NCI-H460 (cell line): ENCODE results near the gene USE1. TPM values are rescaled to one million over a fixed set of nuclear protein-coding genes. Genes with fewer than 3 reads are reported as not detected.

Experiments
- DNase-seq: peaks from one replicate; pipeline ENCODE4 v3.0.0-alpha.2; 2016; ENCODE audit warnings: low read depth; ENCODE audit errors: extremely low read depth
- total RNA-seq: library from RNA; depleted of rRNA; stranded (reverse); fragments of >200 nt; shearing (Covaris generic); gene quantifications from 2 replicates; pipeline ENCODE4 v1.2.3, GENCODE V29; 2014

The USE1 gene
- total RNA-seq, 1 experiment from 2014 or later, result 28.9 TPM

DNA sequence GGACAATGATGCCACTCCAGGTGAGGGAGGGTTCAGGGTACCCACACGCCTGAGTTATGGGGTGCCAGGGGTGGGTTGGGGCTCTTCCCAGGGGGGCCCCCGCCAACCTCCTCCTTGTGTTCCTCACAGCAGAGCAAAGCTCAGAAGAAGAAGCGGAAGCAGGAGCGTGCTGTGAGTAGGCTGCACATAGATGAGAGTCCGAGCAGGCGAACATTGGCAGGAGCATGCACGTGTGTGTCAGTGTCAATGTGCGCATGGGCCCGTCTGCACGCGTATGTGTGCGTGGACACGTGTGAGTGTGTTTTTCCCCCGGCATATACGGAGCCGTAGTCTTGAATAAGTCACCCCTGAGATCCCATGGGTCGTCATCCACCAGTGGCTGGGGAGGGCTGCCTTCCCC, 12.4 kb upstream of the USE1 start:
- no peak for DNase-seq

DNA sequence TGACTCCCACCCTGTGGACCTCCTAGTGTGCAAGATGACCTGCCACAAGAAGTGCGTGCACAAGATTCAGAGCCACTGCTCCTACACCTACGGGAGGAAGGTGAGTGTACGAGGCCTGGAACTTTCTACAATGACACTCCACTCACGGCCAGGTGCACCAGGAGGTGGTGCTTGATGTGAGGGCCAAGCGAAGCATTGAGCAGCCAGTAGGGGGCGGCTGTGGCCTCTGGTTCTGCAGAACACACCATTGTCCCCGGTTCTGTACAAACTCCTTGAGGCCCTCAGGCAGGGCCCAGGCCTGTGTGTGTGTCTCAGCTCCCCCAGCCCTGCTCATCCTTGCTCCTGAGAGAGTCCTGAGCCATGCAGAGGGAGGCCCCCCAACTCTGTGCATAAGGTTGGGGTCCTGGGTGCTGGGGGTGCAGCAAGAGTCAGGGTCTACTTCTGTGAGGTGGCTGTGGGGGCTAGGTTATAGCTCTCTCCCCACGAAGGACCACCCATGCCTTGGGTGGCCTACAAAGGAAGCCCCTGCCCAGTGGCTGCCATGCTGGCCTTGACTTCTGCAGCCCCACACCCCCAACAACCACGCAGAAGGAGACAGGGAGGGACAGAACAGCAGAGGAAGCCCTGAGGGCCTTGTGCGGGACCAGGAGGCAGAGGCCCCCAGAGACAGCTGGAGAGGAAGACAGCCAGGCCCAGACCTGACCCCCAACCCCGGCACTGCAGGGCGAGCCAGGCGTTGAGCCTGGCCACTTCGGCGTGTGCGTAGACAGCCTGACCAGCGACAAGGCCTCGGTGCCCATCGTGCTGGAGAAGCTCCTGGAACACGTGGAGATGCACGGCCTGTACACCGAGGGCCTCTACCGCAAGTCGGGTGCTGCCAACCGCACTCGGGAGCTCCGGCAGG, 9.7 kb upstream of the USE1 start:
- no peak for DNase-seq

DNA sequence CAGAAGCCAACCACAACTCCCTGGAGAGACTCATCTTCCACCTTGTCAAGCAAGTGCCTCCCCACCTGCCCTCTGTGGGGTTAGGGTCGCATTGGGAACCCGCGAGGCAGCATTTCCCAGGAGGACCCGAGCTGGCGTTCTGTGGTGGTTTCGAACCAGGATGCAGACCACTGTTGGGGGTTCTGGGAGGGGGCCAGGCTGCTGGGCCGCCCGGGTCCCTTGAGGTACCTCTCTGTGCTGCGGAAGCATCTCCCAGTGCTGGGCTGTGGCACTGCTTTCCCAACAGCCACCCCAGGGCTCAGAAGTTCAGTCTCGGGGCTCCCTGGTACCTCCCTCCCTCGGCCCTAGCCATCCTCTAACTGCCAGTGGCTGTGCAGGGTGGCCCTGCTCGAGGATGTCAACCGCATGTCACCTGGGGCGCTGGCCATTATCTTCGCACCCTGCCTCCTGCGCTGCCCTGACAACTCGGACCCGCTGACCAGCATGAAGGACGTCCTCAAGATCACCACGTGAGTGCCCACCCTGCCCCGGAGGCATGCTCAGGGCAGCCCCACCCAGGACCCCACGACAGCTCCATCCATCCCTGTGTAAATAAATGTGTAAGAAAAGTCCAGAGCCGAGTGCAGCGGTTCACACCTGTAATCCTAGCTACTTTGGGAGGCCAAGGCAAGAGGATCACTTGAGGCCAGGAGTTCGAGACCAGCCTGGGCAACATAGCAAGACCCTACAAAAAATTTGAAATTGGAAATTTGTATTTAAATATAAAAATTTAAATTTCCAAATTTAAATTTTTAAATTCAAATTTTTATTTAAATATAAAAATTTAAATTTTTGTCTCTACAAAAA, 8.2 kb upstream of the USE1 start:
- no peak for DNase-seq

DNA sequence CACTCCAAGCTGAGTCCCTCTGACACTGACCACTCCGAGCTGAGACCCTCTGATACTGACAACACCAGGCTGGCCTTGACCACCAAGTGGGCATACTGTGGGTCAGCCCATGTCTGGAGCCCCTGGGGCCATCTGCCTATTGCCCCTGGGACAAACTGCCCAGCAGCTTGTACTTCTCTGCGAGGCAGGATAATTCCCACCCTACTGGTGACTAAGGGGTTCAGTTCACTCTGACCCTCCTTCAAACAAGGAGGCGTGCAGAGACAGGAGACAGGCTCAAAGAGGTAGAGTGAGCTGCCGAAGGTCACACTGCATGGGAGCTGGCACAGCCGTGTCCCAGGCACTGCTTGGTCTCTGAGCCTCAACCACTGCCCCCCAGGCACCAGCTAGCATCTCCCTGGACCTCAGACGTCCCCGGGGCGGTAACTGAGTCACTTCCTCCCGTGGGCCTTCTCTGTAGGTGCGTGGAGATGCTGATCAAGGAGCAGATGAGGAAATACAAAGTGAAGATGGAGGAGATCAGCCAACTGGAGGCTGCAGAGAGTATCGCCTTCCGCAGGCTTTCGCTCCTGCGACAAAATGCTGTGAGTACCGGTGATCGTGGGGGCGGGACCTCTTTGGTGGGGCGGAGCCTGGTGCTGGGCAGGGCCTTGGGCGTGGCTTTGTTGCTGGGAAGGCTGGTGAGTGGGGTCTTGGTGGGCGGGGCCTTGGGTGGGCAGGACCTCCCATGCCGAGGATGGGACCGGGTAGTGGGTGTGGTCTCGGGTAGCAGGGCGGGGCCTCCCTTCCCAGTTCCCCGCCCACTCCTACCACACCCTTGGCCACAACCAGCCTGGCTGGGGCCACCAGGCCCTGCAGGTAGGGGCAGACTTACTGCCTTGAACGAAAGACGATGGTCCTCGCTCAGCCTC, 5.8 kb upstream of the USE1 start:
- DNase-seq, result no peak

DNA sequence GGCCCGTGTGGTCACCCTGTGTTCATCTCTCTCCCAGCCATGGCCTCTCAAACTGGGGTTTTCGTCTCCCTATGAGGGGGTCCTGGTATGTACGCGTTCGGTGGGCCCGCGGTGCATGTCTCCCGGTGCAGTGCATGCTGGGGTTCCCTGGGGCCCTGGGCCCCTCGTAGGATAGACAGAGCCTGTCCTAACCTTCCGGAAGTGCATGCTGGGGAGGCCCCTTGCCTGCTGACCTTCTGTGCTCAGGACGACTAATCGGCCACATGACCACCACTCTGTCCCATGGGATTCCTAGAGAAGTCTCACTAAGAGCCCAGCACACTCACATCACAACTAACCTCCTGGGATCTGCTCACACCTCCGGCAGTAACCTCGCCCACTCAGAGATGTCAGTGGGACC, 4.9 kb upstream of the USE1 start:
- no peak for DNase-seq

DNA sequence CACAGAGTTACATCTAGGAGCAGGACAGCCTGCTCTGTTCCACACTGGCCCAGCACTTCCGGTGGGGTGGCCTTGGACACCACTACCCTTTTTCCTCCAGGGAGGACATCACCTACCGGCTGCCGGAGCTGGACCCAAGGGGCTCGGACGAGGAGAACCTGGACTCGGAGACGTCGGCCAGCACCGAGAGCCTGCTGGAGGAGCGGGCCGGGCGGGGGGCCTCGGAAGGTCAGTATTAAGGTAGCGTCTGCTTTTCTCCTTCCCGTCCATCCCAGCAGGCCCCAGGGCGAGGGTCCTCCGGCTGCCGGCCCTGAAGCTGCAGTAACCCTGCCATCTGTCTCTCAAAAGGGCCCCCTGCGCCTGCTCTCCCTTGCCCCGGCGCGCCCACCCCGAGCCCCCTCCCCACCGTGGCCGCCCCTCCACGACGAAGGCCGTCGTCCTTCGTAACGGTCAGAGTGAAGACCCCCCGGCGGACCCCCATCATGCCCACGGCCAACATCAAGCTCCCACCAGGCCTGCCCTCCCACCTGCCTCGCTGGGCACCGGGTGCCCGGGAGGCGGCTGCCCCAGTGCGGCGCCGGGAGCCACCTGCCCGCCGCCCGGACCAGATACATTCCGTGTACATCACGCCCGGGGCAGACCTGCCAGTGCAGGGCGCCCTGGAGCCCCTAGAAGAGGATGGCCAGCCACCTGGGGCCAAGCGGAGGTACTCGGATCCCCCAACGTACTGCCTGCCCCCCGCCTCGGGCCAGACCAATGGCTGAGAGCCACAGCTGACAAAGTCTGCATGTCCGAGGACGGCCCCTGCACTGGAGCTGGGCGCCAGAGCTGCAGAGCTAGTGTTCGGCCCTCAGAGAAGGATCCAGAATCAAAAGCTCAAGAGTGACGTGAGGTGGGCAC, 3.4 kb upstream of the USE1 start:
- DNase-seq, result no peak

DNA sequence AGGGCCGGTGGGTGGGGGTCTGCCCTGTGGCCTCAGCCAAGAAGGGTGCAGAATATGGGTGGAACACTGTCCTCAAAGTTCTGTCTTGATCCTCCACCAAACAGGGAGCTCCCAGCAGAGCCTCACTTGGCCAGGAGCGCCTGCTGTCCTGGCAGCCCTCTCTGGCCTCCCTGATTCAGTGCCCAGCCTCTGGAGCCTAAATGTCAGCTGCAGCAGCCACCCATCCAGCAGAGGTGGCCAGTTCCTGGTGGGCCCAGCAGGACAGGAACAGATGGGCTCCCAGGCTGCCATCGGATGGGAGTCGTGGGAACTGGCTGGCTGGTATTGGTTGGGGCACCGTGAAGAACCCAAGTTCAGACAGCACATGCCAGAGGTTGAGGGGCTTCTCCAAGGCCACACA, 1.8 kb upstream of the USE1 start:
- DNase-seq, result no peak

DNA sequence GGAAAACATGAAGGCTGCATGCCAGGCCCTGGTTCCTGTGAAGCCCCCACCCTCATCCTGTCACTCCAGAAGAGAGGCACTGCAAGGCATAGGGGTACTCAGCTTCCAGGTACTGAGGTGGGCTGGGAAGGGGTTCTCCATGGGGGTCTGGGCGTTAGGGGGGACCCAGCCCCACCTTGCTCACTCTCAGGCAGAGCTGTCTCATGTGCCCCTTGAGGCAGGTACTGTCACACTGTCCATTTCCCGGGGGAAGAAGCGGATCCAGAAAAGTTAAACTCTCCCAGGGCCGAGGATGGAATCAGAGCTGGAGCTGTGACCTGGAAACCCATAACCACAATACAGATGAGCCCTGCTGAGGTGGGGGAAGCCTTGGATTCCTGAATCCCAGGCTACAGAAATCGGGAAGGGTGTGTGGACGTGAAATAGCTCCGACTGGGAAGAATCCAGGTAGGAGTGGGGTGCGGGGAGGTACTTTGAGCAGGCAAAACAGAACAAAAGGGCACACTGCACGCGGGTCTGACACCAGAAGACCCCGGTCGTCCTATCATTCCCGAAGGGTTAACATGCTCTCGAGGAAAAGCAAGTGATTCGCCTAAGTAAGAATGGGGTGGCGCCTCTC, 540 bp upstream of the USE1 start:
- DNase-seq, result no peak

DNA sequence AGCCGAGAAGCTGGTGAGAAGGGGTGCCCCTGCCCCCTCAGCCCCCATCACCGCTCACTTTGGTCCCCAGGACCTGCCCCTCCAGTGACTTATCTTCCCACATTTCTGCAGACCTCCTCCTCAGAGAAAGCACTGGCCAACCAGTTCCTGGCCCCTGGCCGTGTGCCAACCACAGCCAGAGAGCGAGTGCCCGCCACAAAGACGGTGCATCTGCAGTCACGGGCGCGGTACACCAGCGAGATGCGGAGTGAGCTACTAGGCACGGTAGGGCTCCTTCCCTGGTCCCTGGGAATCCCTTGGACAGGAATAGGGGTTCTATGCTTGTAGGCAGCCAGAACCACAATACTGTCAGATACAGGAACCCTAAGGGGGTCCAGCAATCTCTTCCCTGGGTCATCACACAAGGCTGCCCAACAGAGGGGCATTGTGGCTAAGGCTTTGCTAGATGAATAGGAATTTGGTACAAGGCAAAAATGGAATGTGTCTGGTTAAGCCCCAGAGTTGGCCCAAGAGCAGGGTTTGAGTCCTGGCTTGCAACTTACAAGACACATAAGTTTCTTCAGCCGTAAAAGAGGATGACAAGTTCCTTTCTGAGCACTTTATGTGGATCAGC, 1.0 kb downstream of the USE1 start:
- DNase-seq, result no peak

DNA sequence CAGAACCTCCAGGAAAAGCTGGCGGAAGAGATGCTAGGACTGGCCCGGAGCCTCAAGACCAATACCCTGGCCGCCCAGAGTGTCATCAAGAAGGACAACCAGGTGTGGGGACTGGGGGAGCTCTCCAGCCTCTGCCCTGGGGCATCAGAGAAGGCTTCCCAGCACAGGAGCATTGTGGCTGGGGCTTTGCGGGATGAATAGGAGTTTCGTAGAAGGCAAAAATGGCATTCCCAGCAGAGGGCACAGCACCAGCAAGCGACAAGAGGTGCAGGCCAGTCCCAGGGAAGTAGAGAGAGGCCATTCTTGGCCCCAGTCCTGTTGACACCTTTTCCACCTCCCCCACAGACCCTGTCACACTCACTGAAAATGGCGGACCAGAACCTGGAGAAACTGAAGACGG, 4.1 kb downstream of the USE1 start:
- DNase-seq, result no peak

DNA sequence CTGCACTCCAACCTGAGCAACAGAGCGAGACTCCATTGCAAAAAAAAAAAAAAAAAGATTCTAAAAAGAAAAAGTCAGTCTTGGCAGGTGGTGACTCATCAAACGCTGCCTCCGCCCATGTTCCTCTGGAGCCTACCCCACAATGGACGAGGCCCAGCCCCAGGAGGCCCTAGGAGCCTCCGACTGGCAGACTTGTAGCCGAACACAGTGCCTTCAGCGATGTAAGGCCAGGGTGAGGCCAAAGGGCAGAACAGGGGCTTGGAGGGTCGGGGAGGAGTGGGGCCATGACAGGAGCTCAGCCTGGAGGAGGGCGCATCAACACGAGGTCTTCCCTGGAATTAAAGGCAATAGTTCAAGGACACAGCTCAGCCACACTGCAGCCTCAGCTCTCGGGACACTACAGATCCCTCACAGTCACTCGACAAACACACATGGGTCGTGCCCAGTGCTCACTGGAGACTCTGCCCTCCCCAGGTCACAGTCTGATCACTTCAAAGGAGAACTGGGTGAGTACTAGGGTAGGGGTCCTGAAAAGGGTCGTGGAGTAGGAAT, 5.1 kb downstream of the USE1 start:
- no peak for DNase-seq

DNA sequence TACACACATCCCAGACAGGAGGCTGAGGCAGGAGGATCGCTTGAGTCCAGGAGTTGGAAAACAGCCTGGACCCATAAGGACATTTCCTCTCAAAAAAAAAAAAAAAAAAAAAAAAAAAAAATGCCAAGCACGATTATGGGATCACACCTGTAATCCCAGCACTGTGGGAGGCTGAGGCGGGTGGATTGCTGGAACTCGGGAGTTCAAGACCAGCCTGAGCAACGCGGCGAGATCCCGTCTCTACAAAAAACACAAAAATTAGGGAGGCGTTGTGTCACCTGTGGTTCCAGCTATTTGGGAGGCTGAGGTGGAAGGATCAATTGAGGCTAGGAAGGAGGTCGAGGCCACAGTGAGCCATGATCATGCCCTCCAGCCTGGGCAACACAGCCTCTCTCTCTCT, 9.9 kb downstream of the USE1 start:
- no peak for DNase-seq

DNA sequence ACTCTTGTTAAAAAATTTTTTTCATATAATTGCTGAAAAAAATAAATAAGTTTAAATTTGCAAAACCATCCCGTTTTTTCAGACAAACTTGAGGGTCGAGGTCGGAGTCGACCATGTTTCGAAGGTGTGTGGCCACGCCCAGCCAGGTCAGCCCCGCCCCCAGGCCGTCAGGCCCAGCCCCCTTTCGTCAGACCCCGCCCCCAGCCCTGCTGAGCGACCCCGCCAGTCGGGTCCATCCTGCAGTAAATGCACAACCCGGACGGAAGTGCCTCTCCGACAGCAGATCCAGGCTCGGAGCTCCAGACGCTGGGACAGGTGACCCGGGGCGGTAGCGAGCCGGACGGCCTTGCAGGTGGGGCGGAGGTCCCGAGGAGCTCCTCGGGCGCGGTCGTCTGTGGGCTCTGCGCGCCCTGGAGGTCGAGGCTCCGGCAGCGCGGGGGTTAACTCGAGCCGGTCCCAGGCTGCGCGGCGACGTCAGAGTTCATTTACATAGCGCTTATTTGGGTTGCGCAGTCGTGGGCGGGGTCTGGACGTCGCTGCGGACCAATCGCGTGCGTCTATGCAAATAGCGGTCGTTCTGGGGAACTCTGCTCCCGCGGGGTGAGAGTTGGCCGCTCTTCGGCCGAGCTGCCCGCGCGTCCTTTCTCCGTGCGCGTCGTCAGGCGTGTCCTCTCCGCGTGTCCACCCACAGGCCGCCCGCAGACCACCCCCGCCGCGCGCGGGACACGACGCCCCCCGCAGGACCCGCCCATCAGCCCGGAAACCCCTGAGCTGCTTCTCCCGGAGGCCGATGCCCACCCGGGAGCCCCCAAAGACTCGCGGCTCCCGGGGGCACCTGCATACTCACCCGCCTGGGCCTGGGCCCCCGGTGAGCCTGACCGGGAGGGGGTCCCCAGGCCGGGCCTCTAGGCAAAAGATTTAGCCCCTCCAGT, 11.1 kb downstream of the USE1 start, which contains the start of gene OCEL1:
Gene OCEL1 (plus strand): TSS at position 225 of the 932 bp plus-strand sequence. CDS start 22 bp downstream, at position 247.
- DNase-seq, result peak; percentile 94

DNA sequence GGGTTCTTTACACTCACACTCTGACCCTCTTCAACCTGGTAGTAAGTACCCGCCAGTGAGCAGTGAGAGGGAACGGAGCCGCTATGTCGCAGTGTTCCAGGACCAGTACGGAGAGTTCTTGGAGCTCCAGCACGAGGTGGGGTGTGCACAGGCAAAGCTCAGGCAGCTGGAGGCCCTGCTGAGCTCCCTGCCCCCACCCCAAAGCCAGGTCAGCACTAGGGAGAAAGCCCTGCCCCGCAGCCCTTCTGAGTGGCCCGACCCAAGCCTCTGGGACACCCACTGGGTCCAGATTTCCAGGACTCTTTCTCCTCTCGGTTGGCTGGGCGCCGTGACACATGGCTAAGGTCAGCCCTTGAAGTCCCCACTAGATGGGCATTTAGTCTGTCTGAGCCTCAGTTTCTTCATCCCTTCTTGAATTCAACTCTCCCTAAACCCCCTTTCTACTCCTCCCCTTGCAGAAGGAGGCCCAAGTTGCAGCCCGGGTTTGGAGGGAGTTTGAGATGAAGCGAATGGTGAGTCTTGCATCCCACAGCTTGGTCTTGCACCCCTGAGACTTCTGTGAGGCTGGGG, 12.7 kb downstream of the USE1 start:
- no peak for DNase-seq

DNA sequence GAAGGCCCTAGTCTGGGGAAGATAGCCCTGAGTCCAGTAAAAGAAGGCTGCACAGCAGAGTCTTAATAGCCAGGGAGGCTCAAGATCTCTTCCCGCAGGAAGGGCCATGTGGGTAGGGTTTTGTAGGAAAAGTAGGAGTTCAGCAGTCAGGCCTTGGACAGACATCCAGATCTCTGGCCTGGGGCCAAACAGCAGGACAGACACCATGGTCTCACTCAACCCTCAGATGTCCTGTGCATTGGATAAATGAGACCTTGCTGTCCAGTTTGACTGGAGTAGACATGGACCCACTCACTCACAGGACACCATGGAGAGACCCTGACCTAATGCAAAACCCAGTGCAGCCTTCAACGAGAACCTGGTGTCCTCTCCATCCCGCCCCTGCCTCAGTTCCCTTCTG, 14.7 kb downstream of the USE1 start:
- DNase-seq, result no peak

DNA sequence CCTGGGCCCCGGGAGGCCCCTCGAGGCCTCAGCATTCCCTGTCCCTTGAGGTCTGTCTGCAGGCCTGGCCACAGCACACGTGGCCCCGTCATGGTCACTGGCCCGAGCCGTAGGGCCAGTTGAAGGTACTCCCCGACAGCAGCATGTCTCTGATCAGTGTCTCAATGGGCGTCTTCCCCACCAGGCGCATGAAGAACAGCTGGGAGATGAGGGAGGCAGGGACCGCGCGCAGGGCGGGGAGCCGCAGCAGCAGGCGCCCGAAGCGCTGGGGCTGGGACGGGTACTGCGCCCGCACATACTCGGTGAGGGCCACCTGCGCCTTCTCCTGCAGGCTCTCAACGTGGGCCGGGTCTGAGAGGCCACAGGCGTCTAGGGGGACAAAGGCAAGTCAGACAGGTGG, 17.1 kb downstream of the USE1 start:
- no peak for DNase-seq

DNA sequence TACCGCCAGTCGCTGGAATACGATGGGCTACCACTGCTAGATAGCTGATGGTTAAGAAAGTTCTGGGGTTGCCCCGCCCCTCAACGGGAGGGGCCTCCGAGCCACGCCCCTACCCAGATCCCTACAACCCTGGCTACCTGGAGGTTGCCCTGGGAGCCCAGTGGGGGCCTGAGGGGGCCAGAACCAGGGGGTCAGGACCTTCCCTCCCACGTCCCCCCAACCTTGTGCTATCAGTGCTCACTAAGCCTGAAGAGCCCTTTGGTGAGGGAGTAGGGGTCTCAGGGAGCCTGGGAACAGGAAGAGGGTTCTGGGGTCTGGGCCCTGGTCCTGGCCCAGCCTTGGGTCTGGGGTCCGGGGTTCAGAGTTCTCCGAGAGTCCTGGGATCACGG, 19.7 kb downstream of the USE1 start:
- DNase-seq, result no peak
